Hypothalamus (tissue), 51 donors: ENCODE measurements around the gene KRT4.

Experiments used
- DNase-seq, 51 donors: peaks; one replicate each; lab custom pipeline; 2025; lab: John Stamatoyannopoulos, UW

KRT4 gene

DNA sequence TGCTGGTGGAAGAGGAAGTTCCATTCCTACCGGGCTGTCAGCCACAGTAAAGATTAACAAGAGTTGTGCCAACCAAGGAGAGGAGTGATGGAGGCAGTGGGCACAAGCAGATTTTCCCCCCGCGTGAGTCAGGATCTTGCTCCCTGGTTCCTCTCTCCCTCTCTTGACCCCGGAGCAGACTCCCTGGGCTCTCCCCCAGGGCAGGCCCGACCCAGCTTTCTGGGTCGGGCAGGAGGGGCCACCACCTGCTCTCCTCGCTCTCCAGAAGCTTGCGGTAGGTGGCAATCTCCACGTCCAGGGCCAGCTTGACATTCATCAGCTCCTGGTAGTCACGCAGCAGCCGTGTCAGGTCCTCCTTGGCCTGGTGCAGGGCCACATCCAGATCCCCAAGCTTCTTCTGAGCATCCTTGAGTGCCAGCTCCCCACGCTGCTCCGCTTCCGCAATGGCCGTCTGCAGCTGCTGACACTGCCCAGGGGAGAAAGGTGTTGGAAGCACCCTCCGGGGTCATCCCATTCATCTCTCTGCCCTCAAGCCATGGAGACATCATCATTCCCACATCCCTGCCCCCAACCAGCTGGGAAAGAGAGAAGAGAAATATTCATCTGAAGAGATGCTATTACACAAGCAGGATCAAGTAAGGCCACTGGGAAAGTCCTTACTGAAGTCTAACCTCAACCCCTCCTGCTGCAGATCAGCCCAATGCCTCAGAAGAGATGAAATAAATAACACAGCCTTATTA lies 9.0 kb upstream of the KRT4 start:
- no peak for DNase-seq

- no peak for DNase-seq
These were observed 8.1 kb upstream of the KRT4 start for GRCh38 chr12:52821826-52822660.

DNA sequence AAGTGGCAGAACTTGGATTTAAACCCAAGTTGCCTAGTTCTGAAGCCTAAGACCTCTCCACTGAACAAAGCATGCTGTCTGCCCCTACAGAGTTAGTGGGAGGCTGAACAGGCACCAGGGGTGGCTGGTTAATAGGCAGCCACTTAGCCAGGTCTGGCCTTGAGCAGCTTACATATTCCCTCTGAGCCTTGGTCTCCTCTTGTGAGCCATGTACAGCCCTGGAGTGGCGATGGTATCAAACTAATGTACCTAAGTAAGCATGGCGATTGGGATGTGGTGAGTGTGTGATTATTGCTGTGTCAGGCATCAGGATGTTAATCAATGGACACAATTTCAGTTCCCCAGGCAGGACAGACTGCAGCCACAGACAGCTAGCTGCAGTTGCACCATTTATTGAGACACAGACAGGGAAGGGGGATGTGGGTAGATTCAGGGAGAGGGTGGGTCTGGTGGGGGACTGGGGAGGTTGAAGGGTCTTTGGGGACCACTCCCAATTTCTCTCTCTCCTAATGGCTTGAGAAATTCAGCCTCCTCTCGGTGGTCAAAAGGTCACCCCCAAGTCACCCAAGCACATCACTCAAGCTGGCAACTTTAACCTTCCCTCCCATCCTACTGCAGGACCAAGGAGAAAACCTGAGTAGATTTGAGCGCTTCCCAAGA lies 7.3 kb upstream of the KRT4 start:
- DNase-seq, result no peak

DNA sequence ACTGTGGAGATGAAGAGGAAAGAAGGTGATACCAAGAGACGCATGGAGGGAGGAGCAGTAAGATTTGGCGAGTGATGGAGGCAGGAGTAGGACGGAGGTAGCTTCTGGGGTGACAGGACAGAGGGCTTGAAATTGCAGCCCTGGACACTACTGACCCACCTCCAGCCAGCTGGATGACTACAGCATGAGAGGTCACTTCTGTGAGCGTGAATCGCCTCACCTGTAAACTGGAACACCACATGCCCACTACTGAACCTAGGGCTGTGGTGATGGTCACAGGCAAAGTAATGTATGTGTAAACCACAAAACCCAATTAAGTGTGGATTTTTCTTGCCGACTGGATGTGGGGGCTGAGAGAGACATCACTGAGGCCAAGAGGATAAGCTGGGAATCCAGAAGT lies 6.6 kb upstream of the KRT4 start:
- DNase-seq, result no peak

GRCh38 chr12:52819731-52820510 lies 6.0 kb upstream of the KRT4 start:
- no peak for DNase-seq

DNA sequence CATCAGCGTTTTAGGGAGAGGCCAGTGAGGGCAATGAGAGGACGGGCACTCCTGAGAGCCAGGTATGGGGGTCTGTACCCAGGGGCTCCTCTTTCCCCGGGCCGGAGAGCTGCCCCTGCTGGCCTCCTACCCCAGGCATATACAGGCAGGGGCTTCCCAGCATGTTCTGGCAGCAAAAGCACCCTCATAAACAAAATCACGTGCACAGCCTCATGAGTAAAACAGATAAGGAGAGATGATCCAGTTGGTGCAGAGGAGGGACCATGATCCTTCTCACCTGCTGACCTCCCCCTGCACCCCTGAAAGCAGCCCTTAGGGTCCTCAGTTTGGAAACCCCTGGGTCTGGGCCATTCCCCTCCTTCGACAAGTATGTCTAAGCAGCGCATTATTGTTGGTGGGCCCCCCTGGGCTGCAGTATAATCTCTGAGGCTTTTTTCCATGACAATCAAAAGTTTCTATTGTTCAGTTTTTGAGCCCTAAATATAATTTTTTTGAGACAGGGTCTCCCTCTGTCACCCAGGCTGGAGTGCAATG lies 5.0 kb upstream of the KRT4 start:
- DNase-seq, result no peak

- DNase-seq, result no peak
These were observed 4.5 kb upstream of the KRT4 start for GRCh38 chr12:52818388-52818787.

DNA sequence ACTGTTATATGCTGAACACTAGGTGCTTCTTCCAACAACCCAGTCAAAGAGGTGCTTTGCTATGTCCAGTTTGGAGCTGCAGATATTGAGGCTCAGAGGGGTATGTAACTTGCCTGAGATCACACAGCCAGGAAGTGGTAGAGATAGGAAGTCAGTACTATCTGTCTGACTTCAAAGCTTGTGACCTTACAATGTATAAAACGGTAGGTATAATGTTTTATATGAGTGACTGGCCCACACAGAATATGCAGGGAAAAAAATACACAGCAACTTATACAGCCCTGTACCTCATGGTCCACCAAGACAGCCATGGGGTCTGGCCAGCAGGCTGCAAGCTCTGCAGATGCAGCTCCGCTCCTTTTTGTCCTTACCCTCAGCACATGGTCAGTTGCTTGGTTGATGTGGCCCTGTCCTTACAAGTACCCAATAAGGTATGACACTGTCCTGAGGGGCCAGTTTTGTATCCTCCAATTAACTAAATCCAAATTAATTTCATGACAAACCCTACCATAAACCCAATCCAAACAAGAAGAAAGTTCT lies 3.9 kb upstream of the KRT4 start:
- no peak for DNase-seq

DNA sequence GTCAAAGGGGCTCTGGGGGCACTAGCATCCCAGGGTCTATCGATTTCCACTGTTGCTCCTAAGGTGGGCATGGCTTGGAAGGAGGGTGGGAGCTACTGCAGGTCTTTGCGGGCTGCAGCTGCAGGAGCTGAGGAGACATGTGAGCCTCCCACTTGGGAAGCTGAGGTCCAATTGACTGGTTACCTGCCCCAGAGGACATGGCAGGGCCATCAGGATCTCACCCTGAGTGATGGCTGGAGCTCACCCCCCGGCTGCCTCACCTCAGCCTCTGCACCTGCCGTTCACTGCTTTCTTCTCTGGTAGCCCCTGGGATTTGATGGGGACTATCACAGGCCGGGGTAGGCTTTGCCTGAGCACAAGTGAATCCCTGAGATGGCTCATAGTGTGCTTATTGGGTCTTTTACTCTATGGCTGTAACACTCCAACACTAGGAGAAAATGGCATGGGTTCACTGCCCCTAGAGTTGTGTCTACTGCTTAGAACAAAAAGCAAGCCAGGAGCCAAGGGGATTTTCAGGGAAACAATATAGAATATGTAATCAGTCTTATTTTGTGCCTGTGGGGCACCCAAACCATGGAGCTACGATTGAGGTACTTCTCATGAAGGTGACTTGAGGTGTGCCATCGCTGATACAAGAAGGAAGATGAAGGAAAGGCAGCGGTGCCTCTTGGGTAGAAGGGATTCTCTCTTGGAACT lies 3.2 kb upstream of the KRT4 start:
- no peak for DNase-seq

GRCh38 chr12:52815676-52816588 lies 2.0 kb upstream of the KRT4 start:
- DNase-seq, result no peak

GRCh38 chr12:52815161-52815560 lies 1.2 kb upstream of the KRT4 start:
- no peak for DNase-seq

DNA sequence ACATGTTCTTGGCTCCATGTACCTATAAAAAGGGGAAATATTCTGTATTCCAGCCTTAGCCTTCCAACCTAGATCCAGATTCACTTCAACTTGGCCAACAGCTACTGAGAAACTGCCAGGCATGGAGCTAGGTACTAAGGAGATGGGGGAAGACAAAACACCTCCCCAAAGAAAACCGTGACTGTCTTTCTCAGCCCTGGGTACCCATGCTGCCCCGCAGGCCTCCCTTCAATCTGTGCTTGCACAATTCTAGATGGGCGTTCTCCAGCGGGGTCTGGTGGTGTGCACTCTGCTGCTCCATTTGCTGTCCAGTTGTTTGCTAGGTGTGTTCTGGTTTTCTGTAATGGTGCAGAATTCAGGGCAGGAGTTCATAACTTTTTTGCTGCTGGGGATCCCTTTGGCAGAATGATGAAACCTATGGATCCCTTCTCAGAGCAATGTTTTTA lies 817 bp upstream of the KRT4 start:
- DNase-seq, result no peak

- no peak for DNase-seq
These were observed 605 bp downstream of the KRT4 start for GRCh38 chr12:52813203-52813819.

DNA sequence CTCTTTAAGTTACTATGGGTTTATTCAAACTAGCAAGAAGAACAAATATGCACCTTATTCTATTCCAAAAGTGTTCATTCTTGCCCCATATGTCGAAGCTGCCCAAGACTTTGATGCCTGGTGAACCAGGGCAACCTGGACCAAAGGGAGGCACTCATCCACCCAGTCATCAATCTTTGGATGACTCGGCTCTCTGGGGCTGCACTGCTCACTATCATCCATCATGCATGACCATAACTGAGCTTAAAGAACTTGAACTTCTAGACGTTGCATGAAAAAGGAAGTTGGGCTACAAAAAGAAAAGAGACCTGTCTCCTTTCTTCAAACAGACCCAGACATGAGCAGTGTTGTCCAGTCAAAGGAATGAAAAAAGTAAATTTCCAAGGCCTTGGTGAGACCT lies 1.2 kb downstream of the KRT4 start:
- DNase-seq, result no peak

GRCh38 chr12:52812073-52812400 lies 1.9 kb downstream of the KRT4 start:
- no peak for DNase-seq

DNA sequence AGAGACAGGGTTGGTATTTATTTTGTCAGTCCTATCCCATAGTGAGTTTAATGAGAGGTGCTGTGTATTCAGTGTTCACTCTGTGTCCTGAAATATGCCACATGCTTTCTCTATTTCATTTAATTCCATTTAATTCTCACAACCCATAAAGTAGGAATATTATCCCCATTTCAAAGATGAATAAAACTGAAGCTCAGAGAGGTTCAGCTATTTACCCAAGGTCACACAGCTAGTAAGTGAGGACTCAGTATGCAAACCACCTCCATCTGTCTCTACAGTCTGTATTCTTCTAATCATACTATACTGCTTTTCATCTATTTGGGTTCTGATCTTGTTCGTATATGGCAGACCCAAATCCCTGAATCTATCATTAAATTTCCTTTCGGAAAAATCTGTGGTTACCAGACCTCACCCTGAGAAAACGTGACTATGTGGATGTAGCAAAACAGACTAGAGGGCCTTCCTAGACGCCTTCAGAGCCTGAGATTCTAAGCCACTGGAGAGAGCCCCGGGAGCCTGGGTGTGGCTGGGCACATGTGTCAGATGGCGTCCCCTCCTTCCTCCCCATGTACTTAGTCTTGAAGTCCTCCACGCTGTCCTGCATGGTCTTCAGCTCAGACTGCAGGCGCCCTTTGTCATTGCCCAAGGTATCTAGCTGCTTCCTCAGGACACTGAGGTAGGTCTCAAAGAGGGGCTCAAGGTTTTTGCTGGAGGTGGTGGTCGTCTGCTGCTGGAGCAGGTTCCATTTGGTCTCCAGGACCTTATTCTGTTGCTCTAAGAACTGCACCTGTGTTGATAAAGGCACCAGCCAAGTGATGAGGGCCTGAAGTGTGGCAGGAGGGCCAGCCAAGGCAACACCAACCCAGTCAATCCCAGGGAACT lies 2.5 kb downstream of the KRT4 start:
- no peak for DNase-seq

DNA sequence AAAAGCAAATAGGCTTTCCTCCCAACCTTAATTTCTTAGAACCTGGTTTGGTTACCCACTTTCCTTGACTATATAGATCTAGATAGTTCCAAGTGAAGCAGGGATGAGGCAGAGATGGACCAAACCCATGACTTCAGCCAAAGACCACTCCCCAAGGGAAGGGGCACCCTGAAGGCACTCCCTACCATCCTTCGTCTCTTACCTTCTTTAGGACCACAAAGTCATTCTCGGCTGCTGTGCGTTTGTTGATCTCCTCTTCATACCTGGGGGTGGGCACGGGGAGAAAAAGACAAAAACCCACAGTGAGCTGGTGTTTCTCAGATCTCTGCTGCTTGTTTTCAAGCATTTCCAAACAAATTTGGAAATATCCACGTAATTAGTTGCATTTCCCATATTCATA lies 3.4 kb downstream of the KRT4 start:
- no peak for DNase-seq
